NT2/D1 (cell line): Measurements from ENCODE around the gene OMP.
A peak's percentile ranks its signal among the peaks of the same experiment; 100 is the strongest.

ENCODE experiments used
- DNase-seq: peaks from one replicate; pipeline ENCODE4 v3.0.0-alpha.2; 2011; ENCODE audit warnings: low read depth, low spot score
- H3K27me3 ChIP-seq: 2 replicates; pipeline ENCODE4 v1.6.0; 2011; ENCODE audit warnings: mild to moderate bottlenecking; ENCODE audit not compliant: insufficient read length, insufficient read depth
- H3K36me3 ChIP-seq: 2 replicates; pipeline ENCODE4 v1.6.1; 2011; ENCODE audit warnings: mild to moderate bottlenecking, low read length, mixed read lengths; ENCODE audit not compliant: insufficient read depth, insufficient read length
- H3K4me1 ChIP-seq: 2 replicates; pipeline ENCODE4 v1.5.1; 2011; ENCODE audit not compliant: insufficient read depth, insufficient read length
- H3K4me3 ChIP-seq: 2 replicates; pipeline ENCODE4 v1.5.1; 2011; ENCODE audit warnings: low read depth; ENCODE audit not compliant: insufficient read length
- H3K9ac ChIP-seq: 2 replicates; pipeline ENCODE4 v1.6.0; 2011; ENCODE audit warnings: low read depth; ENCODE audit not compliant: insufficient read length
- H3K9me3 ChIP-seq: 2 replicates; pipeline ENCODE4 v1.5.1; 2011; ENCODE audit warnings: mild to moderate bottlenecking, low read length; ENCODE audit not compliant: insufficient read depth
- SUZ12 ChIP-seq: IDR thresholded peaks from 2 replicates; pipeline ENCODE4 v1.6.1; 2011; ENCODE audit not compliant: insufficient read length, insufficient read depth; ENCODE audit errors: extremely low read depth
- YY1 ChIP-seq: IDR thresholded peaks from 2 replicates; pipeline ENCODE4 v1.6.1; 2011; ENCODE audit not compliant: insufficient read length, insufficient read depth
- ZNF274 ChIP-seq: IDR thresholded peaks from 2 replicates; pipeline ENCODE4 v1.6.1; 2011; ENCODE audit warnings: mild to moderate bottlenecking, low read depth, low read length

The OMP gene

GRCh38 chr11:77127235-77127911 is 24.7 kb downstream of the OMP start:
- Histone ChIP-seq H3K9me3 (no peaks in the 10 kb centered on the region), H3K4me1 (peaks cover 17% of the 10 kb centered on the region), H3K27me3 (no peaks in the 10 kb centered on the region), H3K4me3 (no peak overlapping the region), H3K36me3 (peaks cover 5% of the 10 kb centered on the region), H3K9ac (peak overlapping the region; percentile 53)
- TF ChIP-seq ZNF274 (no peak), SUZ12 (no peak), YY1 (no peak)
- no peak for DNase-seq

- Histone ChIP-seq H3K9ac (peak within 1 kb of the TSS; percentile 53), H3K27me3 (no peaks in the 10 kb centered on the region), H3K4me3 (no peak within 1 kb of the TSS), H3K4me1 (peaks cover 17% of the 10 kb centered on the region), H3K36me3 (peaks cover 3% of the 10 kb centered on the region), H3K9me3 (no peaks in the 10 kb centered on the region)
- DNase-seq, result no peak
- TF ChIP-seq YY1, result no peak
- no peak for TF ChIP-seq ZNF274
Measured at GRCh38 chr11:77127920-77128691, 25.5 kb downstream of the OMP start, which contains the start of gene MYO7A. MYO7A (plus strand) TSS chr11:77128246; CDS start chr11:77130635, 2,389 bp downstream.

DNA sequence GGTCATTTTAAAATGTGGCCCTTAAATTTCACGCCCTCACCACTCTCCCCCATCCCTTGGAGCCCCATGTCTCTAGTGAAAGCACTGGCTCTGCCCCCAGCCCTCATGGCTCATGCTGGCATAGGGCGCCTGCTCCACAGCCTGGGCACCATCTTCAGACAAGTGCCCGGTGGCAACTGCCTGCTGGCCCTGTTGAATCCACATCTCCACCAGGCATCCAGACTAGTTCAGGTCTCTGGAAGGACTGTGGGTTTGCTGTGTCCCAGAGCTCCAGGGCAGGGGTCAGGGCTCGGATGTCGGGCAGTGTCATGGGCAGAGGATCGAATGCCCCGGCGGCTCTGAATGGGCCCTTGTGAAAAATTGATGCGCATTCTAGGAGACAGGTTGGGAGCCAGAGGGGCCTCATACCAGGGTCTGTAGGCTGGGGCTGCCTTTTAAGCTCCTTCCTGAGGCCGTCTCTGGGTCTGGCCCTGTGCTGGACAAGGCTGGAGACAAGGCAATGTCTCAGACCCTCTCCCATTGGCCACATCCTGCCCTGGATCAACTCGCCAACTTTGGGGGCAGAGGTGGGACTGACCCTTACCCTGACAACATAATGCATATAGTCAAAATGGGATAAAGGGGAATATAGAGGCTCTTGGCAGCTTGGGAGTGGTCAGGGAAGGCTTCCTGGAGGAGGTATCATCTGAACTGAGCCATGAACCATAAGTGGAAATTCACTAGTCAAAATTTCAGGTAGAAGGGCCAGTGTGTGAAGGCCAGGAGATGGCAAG is 26.6 kb downstream of the OMP start:
- H3K9me3 ChIP-seq, result no peaks in the 10 kb centered on the region
- no peak overlapping the region for H3K4me3 ChIP-seq
- H3K4me1 ChIP-seq, result peaks cover 17% of the 10 kb centered on the region
- H3K9ac ChIP-seq, result no peak overlapping the region
- H3K27me3 ChIP-seq, result no peaks in the 10 kb centered on the region
- H3K36me3 ChIP-seq, result no peaks in the 10 kb centered on the region
- DNase-seq, result no peak
- TF ChIP-seq ZNF274, result no peak
- no peak for TF ChIP-seq YY1
- no peak for TF ChIP-seq SUZ12

DNA sequence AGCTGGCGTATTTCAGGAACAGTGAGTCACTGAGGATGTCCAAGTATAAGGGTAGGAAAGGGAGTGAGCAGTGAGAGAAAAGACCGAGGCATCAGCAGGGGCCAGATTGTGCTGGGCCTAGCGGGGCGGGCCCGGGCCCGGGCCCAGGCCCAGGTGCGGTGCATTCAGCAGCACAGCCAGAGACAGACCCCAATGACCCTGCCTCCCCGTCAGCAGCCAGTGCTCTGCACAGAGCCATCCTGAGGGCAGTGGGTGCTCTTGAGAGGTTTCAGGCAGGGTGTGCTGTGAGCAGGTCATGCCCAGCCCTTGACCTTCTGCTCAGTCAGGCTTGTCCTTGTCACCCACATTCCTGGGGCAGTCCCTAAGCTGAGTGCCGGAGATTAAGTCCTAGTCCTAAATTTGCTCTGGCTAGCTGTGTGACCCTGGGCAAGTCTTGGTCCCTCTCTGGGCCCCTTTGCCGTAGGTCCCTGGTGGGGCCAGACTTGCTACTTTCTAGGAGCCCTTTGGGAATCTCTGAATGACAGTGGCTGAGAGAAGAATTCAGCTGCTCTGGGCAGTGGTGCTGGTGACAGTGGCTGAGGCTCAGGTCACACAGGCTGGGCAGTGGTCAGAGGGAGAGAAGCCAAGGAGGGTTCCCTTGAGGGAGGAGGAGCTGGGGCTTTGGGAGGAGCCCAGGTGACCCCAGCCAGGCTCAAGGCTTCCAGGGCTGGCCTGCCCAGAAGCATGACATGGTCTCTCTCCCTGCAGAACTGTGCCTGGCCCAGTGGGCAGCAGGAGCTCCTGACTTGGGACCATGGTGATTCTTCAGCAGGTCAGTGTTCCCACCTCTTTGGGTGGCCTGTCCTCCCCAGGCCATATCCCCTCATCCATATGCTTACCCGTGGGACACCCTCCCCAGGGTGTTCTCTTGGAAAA is 27.5 kb downstream of the OMP start:
- Histone ChIP-seq H3K36me3 (no peaks in the 10 kb centered on the region), H3K4me3 (no peak overlapping the region), H3K4me1 (peaks cover 17% of the 10 kb centered on the region), H3K9me3 (no peaks in the 10 kb centered on the region), H3K9ac (no peak overlapping the region), H3K27me3 (no peaks in the 10 kb centered on the region)
- no peak for DNase-seq
- TF ChIP-seq ZNF274, result no peak
- TF ChIP-seq SUZ12, result no peak
- TF ChIP-seq YY1, result no peak

GRCh38 chr11:77130763-77131513 is 28.3 kb downstream of the OMP start:
- no peaks in the 10 kb centered on the region for H3K27me3 ChIP-seq
- no peak overlapping the region for H3K4me3 ChIP-seq
- no peaks in the 10 kb centered on the region for H3K36me3 ChIP-seq
- TF ChIP-seq SUZ12 (no peak), YY1 (no peak), ZNF274 (no peak)
- DNase-seq, result no peak
- no peak overlapping the region for H3K9ac ChIP-seq
- H3K9me3 ChIP-seq, result no peaks in the 10 kb centered on the region
- H3K4me1 ChIP-seq, result peaks cover 17% of the 10 kb centered on the region

GRCh38 chr11:77131560-77131959 is 28.9 kb downstream of the OMP start:
- Histone ChIP-seq H3K4me1 (peaks cover 16% of the 10 kb centered on the region), H3K9ac (no peak overlapping the region), H3K9me3 (no peaks in the 10 kb centered on the region), H3K4me3 (no peak overlapping the region), H3K27me3 (no peaks in the 10 kb centered on the region), H3K36me3 (no peaks in the 10 kb centered on the region)
- no peak for TF ChIP-seq ZNF274
- TF ChIP-seq YY1, result no peak
- TF ChIP-seq SUZ12, result no peak
- DNase-seq, result no peak
